Measurements from ENCODE around the gene DHODH. TPM values are rescaled to one million over a fixed set of nuclear protein-coding genes. Genes with fewer than 3 reads are reported as not detected.

Gene DHODH
- total and polyA plus RNA-seq, 2 donors (not counting 3 experiments of a cell fraction or from before 2014, with no cell fraction given), result 5.8 to 9.2 TPM

GRCh38 chr16:72015124-72015523, 6.6 kb downstream of the DHODH start:
- POLR2A ChIA-PET, result no interaction called here
- FAIRE-seq, result no peak

More at GRCh38 chr16:72015124-72015523, 6.6 kb downstream of the DHODH start:
- intact Hi-C loops (cut with micrococcal nuclease) (no loop called here), dilution Hi-C loops (cut with MboI; ENCODE audit: extremely low pct_ligation_motif_present, low sequenced_read_pairs) (no loop called here)
- no peaks in the 10 kb centered on the region for H4K20me1 ChIP-seq (replicated peaks; ENCODE audit: control insufficient read depth, extremely low read depth, insufficient read depth, low read length)
- H3K36me3 ChIP-seq (ENCODE audit: control insufficient read depth in 2 of 2, extremely low read depth in 1 of 2, insufficient read depth in 2 of 2, low read length in 2 of 2), result no peaks in the 10 kb centered on the region
- H3K9me1 ChIP-seq (replicated peaks; ENCODE audit: control insufficient read depth, extremely low read depth, insufficient read depth, low read length), result no peaks in the 10 kb centered on the region
- BruUV-seq (replicated peaks), result no TSS peak
- H3K4me2 ChIP-seq (ENCODE audit: insufficient read depth, low read length), result no peak overlapping the region
- no peak for DNase-seq (ENCODE audit: low read depth, low spot score)
- no peaks in the 10 kb centered on the region for H3K9me3 ChIP-seq (replicated peaks; ENCODE audit: control insufficient read depth, insufficient read depth, low read length)
- CTCF ChIA-PET, result no interaction called here
- no peak overlapping the region for H3K9ac ChIP-seq (replicated peaks; ENCODE audit: extremely low read depth, insufficient read depth, low read length)
- no peaks in the 10 kb centered on the region for H3K27me3 ChIP-seq (ENCODE audit: control insufficient read depth in 2 of 2, insufficient read depth in 2 of 2, low read length in 2 of 2)
- TF ChIP-seq GATA2 (IDR thresholded peaks at IDR 0.05; ENCODE audit: insufficient read depth, insufficient read length, low read depth, low read length) (no peak), CTCF (IDR thresholded peaks at IDR 0.05; ENCODE audit: extremely low read depth in 1 of 2, insufficient read depth in 1 of 2, low read depth in 1 of 2, low read length in 2 of 2) (no peak), POLR2A (IDR thresholded peaks at IDR 0.05; ENCODE audit: low read depth, low read length) (no peak), EZH2 (IDR thresholded peaks at IDR 0.05; ENCODE audit: borderline replicate concordance, low read depth, low read length, severe bottlenecking) (no peak), MYC (IDR thresholded peaks at IDR 0.05; ENCODE audit: low read depth, low read length) (no peak), POLR2AphosphoS5 (IDR thresholded peaks at IDR 0.05; ENCODE audit: insufficient read depth, low read depth, low read length) (no peak), MAX (IDR thresholded peaks at IDR 0.05; ENCODE audit: insufficient read depth, insufficient read length) (no peak), JUN (IDR thresholded peaks at IDR 0.05; ENCODE audit: borderline replicate concordance, insufficient read depth, insufficient read length, low read depth) (no peak), FOS (IDR thresholded peaks at IDR 0.05; ENCODE audit: borderline replicate concordance, insufficient read depth, low read length) (no peak)
- no peak overlapping the region for H3K27ac ChIP-seq (ENCODE audit: insufficient read depth, low read depth, low read length)
- H3K4me1 ChIP-seq (ENCODE audit: control insufficient read depth, extremely low read depth, insufficient read depth, low read length), result no peaks in the 10 kb centered on the region
- no peaks in the 10 kb centered on the region for H3K79me2 ChIP-seq (ENCODE audit: control insufficient read depth, insufficient read depth, low read length)
- H3K4me3 ChIP-seq (replicated peaks in 1 of 3; ENCODE audit: insufficient read depth in 1 of 3, low read depth in 1 of 3, low read length in 3 of 3), result no peak overlapping the region
- no peak overlapping the region for H2AFZ ChIP-seq (ENCODE audit: low read depth, low read length)
